OCI-LY7 (cell line): ENCODE data around the gene NPAS2.

ENCODE experiments used
- CTCF ChIP-seq: fragments of 200-600 bp; sonication (generic); conservative IDR thresholded peaks from 2 replicates; pipeline ENCODE4 v1.5.1; 2014; ENCODE audit warnings: mild to moderate bottlenecking, antibody characterized with exemption, low read length, moderate library complexity, mixed read lengths
- EZH2phosphoT487 ChIP-seq: fragments of 200-600 bp; sonication (generic); IDR thresholded peaks from 2 replicates; pipeline ENCODE4 v1.6.1; 2018; ENCODE audit warnings: low read depth, borderline replicate concordance, mild to moderate bottlenecking, mixed run types, antibody characterized with exemption, low read length, moderate library complexity, mixed read lengths

GRCh38 chr2:101011152-101011551 lies 191.2 kb downstream of the NPAS2 start:
- TF ChIP-seq CTCF (no peak), EZH2phosphoT487 (no peak)
